Pons (tissue), 1 donor: ENCODE measurements around the gene CRYM.
A peak's percentile ranks its signal among the peaks of the same experiment; 100 is the strongest.

Experiments
- DNase-seq: peaks from one replicate; pipeline ENCODE4 v3.0.0-alpha.2; 2016; ENCODE audit warnings: low spot score

CRYM gene

DNA sequence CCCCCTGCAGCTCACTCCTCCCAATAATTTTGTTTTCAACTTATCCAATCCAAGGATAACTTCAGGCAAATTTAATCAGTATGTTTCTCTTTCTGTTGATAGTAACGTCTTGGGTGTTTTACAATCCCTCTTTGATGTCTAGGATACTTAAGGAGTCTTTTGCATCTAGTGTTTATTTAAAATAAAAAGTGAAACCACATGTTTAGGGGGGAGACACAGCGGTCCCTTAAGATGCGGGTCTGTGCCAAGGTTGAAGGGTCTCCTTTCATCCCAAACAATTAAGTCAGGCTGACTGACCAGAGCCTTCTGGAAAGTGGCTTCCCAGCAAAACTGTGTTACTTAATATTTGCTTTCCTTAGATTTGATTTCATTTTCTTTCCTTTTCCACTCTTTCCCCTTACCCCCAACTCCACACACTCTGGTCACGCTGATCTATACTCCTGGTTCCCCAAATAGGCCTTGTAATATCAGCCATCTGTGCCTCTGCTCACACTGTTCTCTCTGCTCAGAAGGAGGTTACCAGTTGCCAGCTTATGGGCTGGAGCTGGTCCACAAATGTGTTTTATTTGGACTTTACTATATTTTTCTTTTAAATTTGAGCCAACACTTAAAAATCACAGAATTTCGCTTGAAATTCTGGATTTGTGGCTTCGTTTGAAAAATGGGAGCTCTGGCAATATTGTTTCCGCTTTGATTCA lies 33.4 kb downstream of the CRYM start:
- DNase-seq, result no peak

DNA sequence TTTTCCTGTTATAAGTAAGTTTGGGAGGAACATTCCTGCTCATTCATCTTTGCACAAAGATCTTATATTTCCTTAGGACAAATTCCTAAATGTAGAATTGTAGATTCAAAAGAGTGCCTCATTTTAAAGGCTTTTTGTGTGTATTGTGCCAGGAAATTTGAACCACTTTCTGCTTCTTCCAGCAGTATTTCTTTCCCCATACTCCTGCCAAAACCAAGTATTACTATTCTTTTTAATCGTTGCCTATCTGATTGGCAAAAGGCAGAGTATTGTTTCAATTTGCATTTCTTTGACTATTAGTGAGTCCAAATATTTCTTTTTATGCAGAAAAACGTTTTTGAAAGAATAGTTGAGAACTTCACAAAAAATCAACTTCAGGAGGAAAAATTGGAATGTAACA lies 35.3 kb downstream of the CRYM start:
- DNase-seq, result no peak

DNA sequence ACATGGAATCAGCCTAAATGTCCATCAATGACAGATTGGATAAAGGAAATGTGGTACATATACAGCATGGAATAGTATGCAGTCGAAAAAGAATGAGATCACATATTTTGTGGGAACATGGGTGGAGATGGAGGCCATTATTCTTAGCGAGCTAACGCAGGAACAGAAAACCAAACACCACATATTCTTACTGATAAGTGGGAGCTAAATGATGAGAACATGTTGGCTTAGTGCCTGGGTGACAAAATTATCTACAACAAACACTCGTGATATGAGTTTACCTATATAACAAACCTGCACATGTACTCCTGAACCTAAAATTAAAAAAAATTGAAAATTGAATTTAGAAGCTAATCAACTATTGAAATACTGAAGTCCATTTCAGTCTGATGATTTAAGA lies 38.4 kb downstream of the CRYM start:
- DNase-seq, result no peak

DNA sequence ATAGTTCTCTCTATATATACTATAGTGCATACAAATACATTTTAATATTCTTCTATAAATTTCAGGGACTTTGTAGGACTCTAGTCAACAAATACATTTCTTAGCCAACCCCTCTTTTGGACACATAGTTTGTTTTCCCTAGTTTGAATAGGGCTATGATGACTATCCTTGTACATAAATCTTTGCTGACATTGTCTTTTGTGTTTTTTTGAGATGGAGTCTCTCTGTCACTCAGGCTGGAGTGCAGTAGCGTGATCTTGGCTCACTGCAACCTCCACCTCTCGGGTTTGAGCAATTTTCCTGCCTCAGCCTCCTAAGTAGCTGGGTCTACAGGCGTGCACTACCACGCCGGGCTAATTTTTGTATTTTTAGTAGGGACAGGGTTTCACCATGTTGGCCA lies 41.3 kb downstream of the CRYM start:
- no peak for DNase-seq

DNA sequence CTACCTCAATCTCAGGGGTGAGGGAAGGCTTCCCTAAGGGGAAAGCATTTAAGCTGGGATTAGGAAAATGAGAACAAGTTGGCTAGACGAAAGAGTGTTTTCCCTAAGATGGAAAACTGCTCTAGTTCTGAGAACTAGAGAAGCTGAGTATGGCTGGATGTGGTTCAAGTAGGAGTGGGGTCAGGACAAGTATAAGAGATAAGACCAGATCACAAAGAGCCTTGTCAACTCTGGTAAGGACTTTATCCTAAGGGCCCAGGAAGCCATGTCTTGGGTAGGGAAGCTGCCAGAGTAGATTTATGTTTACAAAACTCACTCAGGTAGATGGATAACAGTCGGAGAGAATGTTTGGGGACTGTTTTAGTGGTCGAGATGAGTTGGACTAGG lies 42.9 kb downstream of the CRYM start:
- DNase-seq, result no peak

DNA sequence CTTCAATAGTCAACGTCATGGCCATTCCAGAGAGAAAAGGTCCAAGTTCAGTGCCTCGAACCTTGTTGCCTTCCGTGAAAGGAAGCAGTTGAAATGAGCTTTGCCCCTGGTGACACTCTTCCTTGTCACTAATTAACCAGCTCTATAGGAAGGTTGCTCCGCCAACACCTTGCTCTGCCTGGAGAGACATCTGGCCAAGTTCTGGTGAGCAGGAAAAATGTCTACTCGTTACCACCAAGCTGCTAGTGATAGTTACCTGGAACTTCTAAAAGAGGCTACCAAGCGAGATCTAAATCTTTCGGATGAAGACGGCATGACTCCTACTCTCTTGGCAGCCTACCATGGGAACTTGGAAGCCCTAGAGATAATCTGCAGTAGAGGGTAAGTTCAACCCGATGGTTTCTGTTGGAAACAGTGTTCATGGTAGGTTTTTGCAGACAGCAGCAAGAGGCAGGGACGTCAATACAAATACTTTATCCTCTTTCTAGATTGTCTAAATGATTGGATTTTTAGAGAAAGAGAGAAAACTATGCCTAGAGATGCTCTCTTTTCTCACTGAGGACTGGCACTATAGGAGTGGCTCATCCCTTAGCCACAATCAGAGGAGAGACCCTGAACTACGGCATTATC lies 44.5 kb downstream of the CRYM start, which contains the start of gene ANKS4B:
Gene ANKS4B, plus strand, starts transcription at position 179 of the 630 bp plus-strand sequence. Its CDS starts 39 bp downstream, at position 218.
- no peak for DNase-seq

DNA sequence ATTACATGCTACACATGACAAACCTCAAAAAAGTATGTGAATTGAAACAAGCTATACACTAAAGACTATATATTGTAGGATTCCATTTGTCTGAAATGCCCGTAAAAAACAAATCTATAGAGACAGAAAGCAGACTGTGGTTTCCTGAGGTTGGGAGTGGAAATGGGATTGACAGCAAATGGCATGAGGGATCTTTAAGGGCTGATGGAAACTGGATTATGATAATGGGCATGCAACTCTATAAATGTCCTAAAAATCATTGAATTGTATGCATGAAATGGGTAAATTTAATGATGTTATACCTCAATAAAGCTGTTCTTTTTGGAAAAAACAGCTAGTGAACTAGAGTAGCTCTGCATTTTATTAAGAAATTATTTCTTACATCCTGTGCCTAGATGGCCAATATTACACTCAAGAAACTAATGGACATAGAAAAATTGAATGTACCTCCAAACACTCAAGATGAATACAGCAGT lies 45.0 kb downstream of the CRYM start:
- no peak for DNase-seq

DNA sequence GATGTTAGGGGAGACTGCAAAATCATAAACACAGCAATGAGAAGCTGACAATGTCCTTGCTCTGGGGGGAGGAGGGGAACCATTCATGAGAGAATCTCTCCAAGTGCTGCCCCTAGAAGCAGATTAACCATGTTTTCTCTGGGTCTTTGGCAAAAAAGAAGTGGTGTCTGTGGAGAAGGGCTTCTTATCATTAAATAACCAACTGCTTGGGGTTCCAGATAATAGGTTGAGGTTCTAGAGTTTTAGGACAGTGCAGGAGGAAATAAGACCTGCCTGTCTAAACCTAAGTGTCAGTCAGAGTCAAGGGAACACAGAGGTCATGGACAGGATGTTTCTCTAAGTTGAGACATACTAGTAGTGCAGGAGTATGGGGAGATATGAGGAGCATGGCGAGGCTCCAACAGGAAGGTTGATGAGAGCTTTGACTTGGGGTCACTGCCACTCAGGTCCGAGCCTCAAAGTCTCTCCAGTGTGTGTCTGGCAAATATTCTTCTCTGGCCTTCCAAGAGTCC lies 49.7 kb downstream of the CRYM start:
- DNase-seq, result no peak

DNA sequence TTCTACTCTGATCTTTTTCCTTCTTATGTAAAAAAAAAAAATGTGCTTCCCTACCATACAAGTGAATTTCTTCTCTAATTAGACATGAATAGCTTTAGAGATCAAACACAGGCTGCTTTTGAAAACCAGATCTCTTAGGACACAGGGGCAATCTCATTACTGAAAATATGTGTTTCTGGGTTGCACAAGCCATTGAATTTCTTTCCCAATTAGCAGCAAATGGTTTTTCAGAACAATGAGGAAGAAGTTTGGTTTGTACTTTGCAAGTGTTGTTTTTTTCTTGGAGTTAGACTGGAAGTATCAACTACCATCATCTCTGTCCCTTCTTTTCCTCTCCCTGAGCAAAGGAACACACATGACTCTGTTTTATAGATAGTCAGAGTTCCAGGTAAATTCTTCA lies 50.2 kb downstream of the CRYM start:
- no peak for DNase-seq

DNA sequence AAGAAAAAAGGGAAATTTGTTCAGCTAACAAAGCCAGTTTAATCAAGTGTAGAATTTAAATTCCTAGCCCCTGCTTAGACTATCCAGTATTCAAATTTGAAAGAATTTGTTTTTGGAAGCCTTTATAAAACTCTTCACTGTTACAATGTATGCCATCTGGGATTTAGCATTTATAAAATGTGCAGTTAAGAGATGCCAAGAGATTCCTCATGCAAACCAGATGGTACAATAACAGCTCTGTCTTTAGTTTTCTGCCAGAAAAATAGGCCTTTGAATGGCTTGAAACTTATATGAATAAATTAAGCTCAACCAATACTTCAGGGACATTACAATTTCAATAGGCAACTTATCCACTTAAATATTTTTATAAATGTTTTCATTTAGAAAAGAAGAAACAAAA lies 51.3 kb downstream of the CRYM start:
- DNase-seq, result peak; percentile 63

DNA sequence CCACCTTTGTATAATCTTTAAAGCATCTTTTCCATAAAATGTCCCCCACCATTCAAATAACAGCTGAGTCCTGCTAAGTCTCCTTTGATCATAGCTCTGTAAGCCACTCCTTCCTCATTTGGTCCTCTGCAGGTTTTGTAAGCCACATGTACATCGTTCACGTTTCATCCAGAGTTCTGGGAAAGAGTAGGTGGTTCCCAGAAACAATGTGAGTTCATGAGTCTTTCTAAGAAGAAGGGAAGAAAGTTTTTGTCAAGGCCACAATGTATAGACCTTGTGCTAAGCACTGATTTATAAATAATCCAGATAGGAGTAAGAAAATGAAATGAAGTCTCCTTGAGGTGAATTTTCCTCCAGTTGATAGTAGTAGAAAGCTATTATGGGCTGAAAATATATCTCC lies 53.3 kb downstream of the CRYM start:
- DNase-seq, result no peak

DNA sequence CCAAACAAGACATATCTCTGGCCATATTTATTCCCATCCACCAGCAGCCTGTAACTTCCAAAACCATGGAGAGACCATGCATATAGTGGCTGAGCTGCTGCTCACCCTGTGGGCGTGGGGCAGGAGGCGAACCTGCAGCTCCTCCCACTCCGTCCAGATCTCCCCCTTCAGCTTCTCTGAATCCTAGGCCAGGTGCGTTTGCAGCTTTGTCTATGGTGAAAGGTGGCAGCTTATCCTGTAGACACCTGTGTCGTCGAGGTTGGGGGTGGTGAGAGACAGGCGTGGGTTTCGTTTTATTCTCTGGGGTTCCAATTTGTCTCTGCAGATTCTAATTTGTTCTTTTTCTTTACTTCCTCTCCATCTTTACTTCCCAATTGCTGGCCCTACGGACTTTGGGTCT lies 54.3 kb downstream of the CRYM start:
- DNase-seq, result no peak

DNA sequence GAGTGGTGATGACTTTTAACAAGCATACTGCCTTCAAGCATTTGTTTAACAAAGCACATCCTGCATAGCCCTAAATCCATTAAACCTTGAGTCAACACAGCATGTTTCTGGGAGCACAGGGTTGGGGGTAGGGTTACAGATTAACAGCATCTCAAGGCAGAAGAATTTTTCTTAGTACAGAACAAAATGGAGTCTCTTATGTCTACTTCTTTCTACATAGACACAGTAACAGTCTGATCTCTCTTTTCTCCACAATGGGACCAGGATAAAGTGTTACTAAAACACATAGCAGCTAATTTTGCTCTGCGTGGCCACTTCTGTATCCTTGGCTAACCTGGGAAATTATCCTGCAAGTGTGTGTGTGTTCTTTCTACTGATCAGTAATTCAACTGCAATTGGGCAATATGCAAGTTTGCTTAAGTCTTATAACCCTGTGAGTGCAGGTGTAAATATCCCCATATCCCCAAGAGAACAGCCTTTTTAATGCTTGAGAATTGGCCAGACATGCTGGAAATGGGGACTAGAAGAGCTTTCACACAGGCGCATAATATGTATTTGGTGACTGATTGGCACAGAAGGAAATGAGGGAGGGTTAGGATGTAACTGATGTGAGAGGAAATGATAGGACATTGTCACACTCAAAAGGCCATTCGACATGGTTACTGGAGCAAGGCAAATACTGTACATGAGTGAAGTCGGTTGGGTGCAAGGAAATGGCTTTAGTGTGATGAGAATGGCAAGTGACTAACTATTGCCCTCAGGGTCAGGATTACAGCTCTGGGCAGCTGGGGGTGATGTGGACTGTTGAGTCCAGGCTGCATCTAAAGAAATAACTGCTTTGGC lies 55.4 kb downstream of the CRYM start:
- no peak for DNase-seq

DNA sequence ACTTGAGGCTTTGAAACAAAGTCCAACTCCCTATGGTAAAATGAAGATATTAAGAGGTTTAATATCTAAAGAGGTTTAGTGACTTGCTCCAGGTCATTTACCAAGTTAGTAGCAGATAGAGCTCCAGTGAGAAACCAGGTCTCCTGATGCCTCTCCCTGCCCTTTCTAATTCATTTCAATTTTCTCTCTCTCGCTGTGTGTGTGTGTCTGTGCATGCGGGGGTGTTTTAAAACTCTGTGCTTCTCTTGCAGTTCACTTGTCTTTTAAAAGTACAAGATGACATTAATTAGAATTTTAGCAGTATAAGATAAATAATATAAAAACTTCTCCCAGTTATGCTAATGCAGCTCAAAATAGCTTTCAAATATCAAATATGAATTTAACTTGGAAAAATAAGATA lies 58.5 kb downstream of the CRYM start:
- no peak for DNase-seq

DNA sequence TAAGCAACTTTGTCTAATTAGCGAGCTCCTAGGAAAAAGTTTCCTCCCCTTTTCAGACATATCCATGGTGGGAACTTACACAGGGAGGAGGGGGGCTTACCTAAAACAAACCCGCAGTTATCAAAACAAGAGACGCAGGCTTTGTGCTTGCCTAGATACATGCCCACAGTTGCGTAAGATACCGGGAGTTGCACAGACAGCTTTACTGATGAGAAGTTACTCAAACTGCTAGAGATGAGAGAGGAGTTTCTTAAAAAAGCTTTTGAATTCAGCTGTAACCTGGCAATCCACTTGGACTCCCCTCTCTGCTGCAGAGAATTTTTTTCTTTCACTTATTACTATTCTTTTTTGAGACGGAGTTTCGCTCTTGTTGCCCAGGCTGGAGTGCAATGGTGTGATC lies 59.9 kb downstream of the CRYM start:
- no peak for DNase-seq

DNA sequence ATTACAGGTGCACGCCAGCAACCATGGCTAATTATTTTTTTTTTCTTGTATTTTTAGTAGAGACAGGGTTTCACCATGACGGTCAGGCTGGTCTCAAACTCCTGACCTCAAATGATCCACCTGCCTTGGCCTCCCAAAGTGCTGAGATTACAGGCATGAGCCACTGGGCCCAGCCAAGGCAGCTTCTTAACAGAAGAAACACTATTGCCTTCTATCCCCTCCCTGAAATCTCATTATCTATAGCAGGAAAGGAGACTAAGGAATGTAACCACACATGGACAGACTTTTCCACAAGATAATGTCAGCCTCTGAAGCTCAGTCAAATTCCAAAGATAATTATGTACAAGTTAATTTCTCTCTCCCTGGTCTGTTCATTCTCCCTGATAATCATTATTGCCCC lies 61.0 kb downstream of the CRYM start:
- DNase-seq, result no peak

DNA sequence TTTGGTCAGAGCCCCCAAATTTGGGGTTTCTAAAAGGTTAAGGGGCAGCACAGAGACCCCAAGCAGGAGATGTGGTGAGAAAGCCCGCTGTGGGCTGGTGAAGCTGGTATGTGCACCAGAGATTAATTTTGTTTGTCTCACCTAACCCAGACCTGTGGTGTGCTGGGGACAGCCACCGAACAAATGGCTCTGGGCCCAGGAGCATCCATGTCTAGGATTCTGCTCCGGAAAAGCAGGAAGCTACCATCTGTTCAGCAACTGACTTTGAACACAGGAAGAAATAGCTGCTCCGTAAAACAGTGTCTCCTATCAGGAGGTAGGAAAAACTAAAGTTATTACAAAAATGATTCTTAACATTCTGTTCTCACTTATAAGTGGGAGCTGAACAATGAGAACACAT lies 64.0 kb downstream of the CRYM start:
- DNase-seq, result no peak

DNA sequence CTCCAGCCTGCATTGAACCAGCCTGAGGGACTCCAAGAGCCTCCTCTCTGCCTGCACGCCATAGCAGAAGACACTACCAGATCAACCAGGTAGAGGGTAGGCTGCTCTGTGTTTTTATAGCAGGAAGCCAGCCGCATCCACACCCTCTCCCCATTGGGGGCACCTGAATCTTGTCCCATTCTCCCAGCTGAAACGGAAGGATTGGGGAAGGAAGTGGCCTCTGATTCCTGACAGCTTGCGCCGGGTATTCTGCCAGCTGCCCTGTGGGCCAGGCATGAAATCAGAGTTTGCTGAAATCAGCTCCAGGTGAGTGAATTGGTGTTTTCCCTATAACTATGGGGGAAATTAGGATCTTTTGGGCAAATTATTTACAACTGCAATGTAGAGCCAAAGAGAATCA lies 66.6 kb downstream of the CRYM start, which contains the start of gene ZP2:
Gene ZP2, minus strand, starts transcription at position 89 of the 400 bp plus-strand sequence. Its CDS starts 27 bp downstream, at position 62.
- DNase-seq, result no peak
